ENCODE results near the gene OCA2.

- TF ChIP-seq REST (IDR thresholded peaks at IDR 0.05; ENCODE audit: insufficient read depth in 1 of 2, low read depth in 2 of 2, low read length in 2 of 2) (no peak), SIN3A (IDR thresholded peaks at IDR 0.05; ENCODE audit: borderline replicate concordance, insufficient read depth, low read length) (no peak), TAF1 (IDR thresholded peaks at IDR 0.05; ENCODE audit: borderline replicate concordance, insufficient read depth, low read length) (no peak), POLR2AphosphoS5 (IDR thresholded peaks at IDR 0.05; ENCODE audit: low read depth, low read length) (no peak)
Observed at GRCh38 chr15:28023422-28023821, 75.7 kb downstream of the OCA2 start.

Measured in PFSK-1 (cell line).